K562 (cell line): ENCODE measurements around the gene SUPT3H. TPM values are rescaled to one million over a fixed set of nuclear protein-coding genes. Genes with fewer than 3 reads are reported as not detected.

Experiments
- ATAC-seq: fragments of 200-7000 bp; cut with Tn5 transposase; 3 replicates; pipeline ENCODE4 v1.9.1; 2020; ENCODE audit warnings: moderate library complexity
- BruUV-seq: library from RNA; stranded (reverse); fragments of 400-500 nt; replicated peaks from 2 replicates; lab custom pipeline; 2021; lab: Mats Ljungman, UMichigan
- CTCF ChIA-PET: fragments of 300-600 bp; formaldehyde crosslinking; extraction: SDS; loops from one replicate; lab custom pipeline; 2021; ENCODE audit warnings: low intra/inter-chr PET ratio; lab: Yijun Ruan, JAX
- POLR2A ChIA-PET: fragments of 300-600, 350-650 bp; sonication (Branson Sonifier 250); formaldehyde crosslinking; extraction: SDS; loops from one replicate; lab custom pipeline; 2021; ENCODE audit warnings: antibody characterized with exemption, inconsistent platforms; lab: Yijun Ruan, JAX
- DNase-seq, 4 experiments: peaks; one replicate each; pipeline versions ENCODE4 v3.0.0 to v3.0.0-alpha.2; 2011 to 2018; ENCODE audit warnings: low spot score in 3 of 4, mixed read lengths in 3 of 4; ENCODE audit errors: extremely low read depth in 1 of 4
- FAIRE-seq: peaks from 2 replicates; lab custom pipeline; 2011; peaks lifted over from hg19 to GRCh38; lab: Jason Lieb, UNC
- H2AFZ ChIP-seq: 2 replicates; pipeline ENCODE4 v1.6.0; 2011; ENCODE audit warnings: low read depth, low read length, control low read depth, inconsistent platforms
- H3K27ac ChIP-seq: fragments of 200-600 bp; 3 replicates; pipeline ENCODE4 v1.8.0; 2011; ENCODE audit warnings: low read depth, mild to moderate bottlenecking, control low read depth, inconsistent platforms, low read length, moderate library complexity, mixed read lengths; ENCODE audit errors: extremely low read depth
- H3K27me3 ChIP-seq, 2 experiments: fragments of 300-600 bp in 1 of 2; 2 replicates in 1 of 2; 3 replicates in 1 of 2; pipeline versions ENCODE4 v1.6.0 to v1.8.0; 2011; ENCODE audit warnings: inconsistent platforms in 2 of 2, low read length in 2 of 2, mild to moderate bottlenecking in 1 of 2, mixed read lengths in 1 of 2, moderate library complexity in 1 of 2; ENCODE audit not compliant: control insufficient read depth in 2 of 2, insufficient read depth in 2 of 2
- H3K36me3 ChIP-seq: fragments of 300-600 bp; 3 replicates; pipeline ENCODE4 v1.8.0; 2011; ENCODE audit warnings: mild to moderate bottlenecking, low read length, inconsistent platforms; ENCODE audit not compliant: control insufficient read depth, insufficient read depth
- H3K4me1 ChIP-seq, 2 experiments: fragments of 200-600 bp in 1 of 2; replicated peaks in 1 of 2; 2 replicates in 1 of 2; 3 replicates in 1 of 2; pipeline versions ENCODE4 v1.5.1 to v1.8.0; 2011; ENCODE audit warnings: inconsistent platforms in 2 of 2, low read length in 2 of 2, mild to moderate bottlenecking in 1 of 2, mixed read lengths in 1 of 2, moderate library complexity in 1 of 2; ENCODE audit not compliant: control insufficient read depth in 2 of 2, insufficient read depth in 2 of 2
- H3K4me2 ChIP-seq: 2 replicates; pipeline ENCODE4 v1.6.1; 2011; ENCODE audit warnings: low read length, control low read depth, inconsistent platforms, mixed read lengths; ENCODE audit not compliant: insufficient read depth
- H3K4me3 ChIP-seq: fragments of 200-600 bp; sonication (generic), shearing (Covaris generic); 2 replicates; pipeline ENCODE4 v1.5.1; 2016; ENCODE audit warnings: control low read depth, inconsistent platforms
- H3K79me2 ChIP-seq: fragments of 200-600 bp; 3 replicates; pipeline ENCODE4 v1.8.0; 2011; ENCODE audit warnings: low read length, inconsistent platforms; ENCODE audit not compliant: control insufficient read depth, insufficient read depth
- H3K9ac ChIP-seq, 2 experiments: 2 replicates each; pipeline versions ENCODE4 v1.6.0 to v1.6.1; 2011; ENCODE audit warnings: low read depth in 2 of 2, low read length in 2 of 2, control low read depth in 1 of 2, inconsistent platforms in 1 of 2, mild to moderate bottlenecking in 1 of 2, mixed read lengths in 1 of 2; ENCODE audit not compliant: insufficient read depth in 1 of 2
- H3K9me1 ChIP-seq: one replicate; pipeline ENCODE4 v1.6.0; 2011; ENCODE audit warnings: inconsistent platforms, mild to moderate bottlenecking, low read length, moderate library complexity; ENCODE audit not compliant: control insufficient read depth, insufficient read depth
- H3K9me3 ChIP-seq: replicated peaks from 2 replicates; pipeline ENCODE4 v1.5.1; 2011; ENCODE audit warnings: low read depth, low read length, inconsistent platforms; ENCODE audit not compliant: control insufficient read depth, insufficient read depth
- H4K20me1 ChIP-seq: replicated peaks from 2 replicates; pipeline ENCODE4 v1.6.1; 2011; ENCODE audit warnings: low read length, inconsistent platforms, mixed read lengths; ENCODE audit not compliant: control insufficient read depth, insufficient read depth
- GATAD2A ChIP-seq: fragments of 450-650 bp; IDR thresholded peaks from 2 replicates; pipeline ENCODE4 v1.6.1; 2017
- NFIC ChIP-seq: fragments of 450-650 bp; IDR thresholded peaks from 2 replicates; pipeline ENCODE4 v1.6.1; 2017; ENCODE audit warnings: mild to moderate bottlenecking, inconsistent platforms
- NFXL1 ChIP-seq: fragments of 450-650 bp; formaldehyde crosslinking; IDR thresholded peaks from 2 replicates; pipeline ENCODE4 v1.4.0; 2021; ENCODE audit warnings: mild to moderate bottlenecking
- TFE3 ChIP-seq: fragments of 450-650 bp; formaldehyde crosslinking; IDR thresholded peaks from 2 replicates; pipeline ENCODE4 v1.4.0; 2020; ENCODE audit warnings: mild to moderate bottlenecking, mixed read lengths
- TOE1 ChIP-seq, 2 experiments: fragments of 450-650 bp in 1 of 2; sonication (generic) in 1 of 2; formaldehyde crosslinking in 1 of 2; IDR thresholded peaks; 2 replicates each; pipeline versions ENCODE4 v1.7.1 to v1.8.0; 2016 to 2022; ENCODE audit warnings: borderline replicate concordance in 2 of 2, mild to moderate bottlenecking in 2 of 2, antibody characterized with exemption in 1 of 2, inconsistent platforms in 1 of 2, low read depth in 1 of 2, missing genetic modification reagents in 1 of 2, moderate library complexity in 1 of 2
- TRIM25 ChIP-seq: fragments of 450-650 bp; IDR thresholded peaks from 2 replicates; pipeline ENCODE4 v1.7.0; 2016; ENCODE audit warnings: borderline replicate concordance
- WGBS: fragments of 100-300 bp; shearing (Covaris generic); methylation state at CpG from one replicate; pipeline ENCODE4 v1.1.6; 2016; ENCODE audit warnings: low coverage, mixed read lengths; ENCODE audit not compliant: insufficient coverage; ENCODE audit errors: missing lambda C conversion rate; 5-methylcytosine and 5-hydroxymethylcytosine counted together
- in situ Hi-C: fragments of 300-500 bp; cut with MboI; formaldehyde crosslinking; loops from 4 replicates; pipeline ENCODE4 v1.15.0; 2018; ENCODE audit warnings: inconsistent platforms, mixed read lengths
- intact Hi-C: fragments of 100-400 bp; cut with micrococcal nuclease; formaldehyde crosslinking; loops from 2 replicates; pipeline ENCODE4 v1.14.2; 2022
- polyA plus RNA-seq, 8 experiments: library from polyadenylated mRNA; depleted of rRNA in 4 of 8; stranded (reverse) in 5 of 8; unstranded in 3 of 8; fragments of >200 nt; fragmentation: Nextera tagmentation in 2 of 8; fragmentation: Illumina TruSeq in 1 of 8; extraction: Ambion mirVana in 2 of 8; extraction: Trizol in 1 of 8; gene quantifications; 2 replicates each; pipeline versions ENCODE4 v1.2.1 to v1.2.3, GENCODE V29; 2011 to 2014; ENCODE audit warnings: inconsistent platforms in 1 of 8, missing spikeins in 1 of 8
- total RNA-seq, 7 experiments: library from RNA; depleted of rRNA in 6 of 7; stranded (reverse); fragments of >200 nt in 6 of 7; fragmentation: Illumina TruSeq in 2 of 7; extraction: Trizol in 2 of 7; gene quantifications; 2 replicates each; pipeline versions ENCODE4 v1.2.1 to v1.2.3, GENCODE V29; 2011 to 2021; ENCODE audit warnings: low replicate concordance in 1 of 7
- TF ChIP-seq, protein P1 (sequence below), 3 experiments: fragments of 200-800 bp in 1 of 3; fragments of 250-450 bp in 1 of 3; fragments of 450-650 bp in 1 of 3; sonication (Bioruptor Pico) in 1 of 3; sonication (Bioruptor generic) in 1 of 3; formaldehyde crosslinking in 1 of 3; IDR thresholded peaks; 2 replicates each; pipeline versions ENCODE4 v1.6.1 to v1.8.0; 2016 to 2022; ENCODE audit warnings: mild to moderate bottlenecking in 2 of 3, missing genetic modification characterization in 2 of 3, missing compliant biosample characterization in 1 of 3, moderate library complexity in 1 of 3

The SUPT3H gene
- total and polyA plus RNA-seq, 9 of the 15 experiments (the other 6 are each of a cell fraction or from before 2014, with no cell fraction given) = 7.2 to 16.3 (median 11.9) TPM

DNA sequence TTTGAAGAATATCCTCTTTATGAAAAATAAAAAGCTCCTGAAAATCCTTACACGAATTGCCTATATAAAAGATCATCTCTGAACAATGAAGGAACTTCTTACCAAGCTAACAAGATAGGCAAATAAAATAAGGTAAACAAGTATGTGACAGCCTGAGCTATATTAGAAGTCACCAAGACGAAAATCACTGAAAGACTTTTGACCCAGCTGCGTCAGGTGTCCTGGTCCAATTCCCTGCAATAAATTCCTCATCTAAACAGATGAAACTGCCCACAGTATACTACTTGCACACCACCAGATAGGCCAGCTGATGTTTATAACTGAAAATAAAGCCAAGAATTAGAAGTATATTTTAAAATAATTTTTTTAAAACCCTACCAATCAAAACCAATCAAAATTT is 117.0 kb downstream of the SUPT3H start (continued):
- TF ChIP-seq TRIM25 (no peak), NFXL1 (CRISPR knock-in tag) (no peak)

- WGBS = 70% methylated on average over 9 of the region's 9 CpGs
- H3K36me3 ChIP-seq = no peaks in the 10 kb centered on the region
- no peak overlapping the region for H3K4me3 ChIP-seq
- H4K20me1 ChIP-seq = no peaks in the 10 kb centered on the region
- POLR2A ChIA-PET = no interaction called here
- H3K9me1 ChIP-seq = no peaks in the 10 kb centered on the region
- BruUV-seq = no TSS peak
- peak in 1 of 4 experiments; percentile 5 for DNase-seq
- TF ChIP-seq, protein P1, sequence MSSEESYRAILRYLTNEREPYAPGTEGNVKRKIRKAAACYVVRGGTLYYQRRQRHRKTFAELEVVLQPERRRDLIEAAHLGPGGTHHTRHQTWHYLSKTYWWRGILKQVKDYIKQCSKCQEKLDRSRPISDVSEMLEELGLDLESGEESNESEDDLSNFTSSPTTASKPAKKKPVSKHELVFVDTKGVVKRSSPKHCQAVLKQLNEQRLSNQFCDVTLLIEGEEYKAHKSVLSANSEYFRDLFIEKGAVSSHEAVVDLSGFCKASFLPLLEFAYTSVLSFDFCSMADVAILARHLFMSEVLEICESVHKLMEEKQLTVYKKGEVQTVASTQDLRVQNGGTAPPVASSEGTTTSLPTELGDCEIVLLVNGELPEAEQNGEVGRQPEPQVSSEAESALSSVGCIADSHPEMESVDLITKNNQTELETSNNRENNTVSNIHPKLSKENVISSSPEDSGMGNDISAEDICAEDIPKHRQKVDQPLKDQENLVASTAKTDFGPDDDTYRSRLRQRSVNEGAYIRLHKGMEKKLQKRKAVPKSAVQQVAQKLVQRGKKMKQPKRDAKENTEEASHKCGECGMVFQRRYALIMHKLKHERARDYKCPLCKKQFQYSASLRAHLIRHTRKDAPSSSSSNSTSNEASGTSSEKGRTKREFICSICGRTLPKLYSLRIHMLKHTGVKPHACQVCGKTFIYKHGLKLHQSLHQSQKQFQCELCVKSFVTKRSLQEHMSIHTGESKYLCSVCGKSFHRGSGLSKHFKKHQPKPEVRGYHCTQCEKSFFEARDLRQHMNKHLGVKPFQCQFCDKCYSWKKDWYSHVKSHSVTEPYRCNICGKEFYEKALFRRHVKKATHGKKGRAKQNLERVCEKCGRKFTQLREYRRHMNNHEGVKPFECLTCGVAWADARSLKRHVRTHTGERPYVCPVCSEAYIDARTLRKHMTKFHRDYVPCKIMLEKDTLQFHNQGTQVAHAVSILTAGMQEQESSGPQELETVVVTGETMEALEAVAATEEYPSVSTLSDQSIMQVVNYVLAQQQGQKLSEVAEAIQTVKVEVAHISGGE (CRISPR knock-in tag; IDR thresholded peaks at IDR 0.05) = no peak
- TF ChIP-seq TOE1 (IDR thresholded peaks at IDR 0.05; ENCODE audit: borderline replicate concordance) (0 out of 2 replicates have a peak, but pooled peaks have one; percentile 43), TOE1 (CRISPR knock-in tag; IDR thresholded peaks at IDR 0.05; ENCODE audit: borderline replicate concordance, low read depth) (no peak), TFE3 (peak; percentile 79), NFIC (peak; percentile 47), GATAD2A (no peak)
- H3K27me3 ChIP-seq = no peaks in the 10 kb centered on the region
- H3K9me3 ChIP-seq = no peaks in the 10 kb centered on the region; the same call in 1 of the 2 replicates
- intact Hi-C loops = no loop called here
- H3K4me2 ChIP-seq = no peak overlapping the region
- CTCF ChIA-PET = no interaction called here
- no peak for ATAC-seq
- H3K9ac ChIP-seq = no peak overlapping the region
- FAIRE-seq = no peak
- no peak overlapping the region for H3K27ac ChIP-seq
- in situ Hi-C loops = no loop called here
- no peaks in the 10 kb centered on the region for H3K4me1 ChIP-seq
- H2AFZ ChIP-seq = no peak overlapping the region
- H3K79me2 ChIP-seq = no peaks in the 10 kb centered on the region
Measured at GRCh38 chr6:45256697-45257695, 120.7 kb downstream of the SUPT3H start.
